ENCODE measurements around the gene RBM47. TPM values are rescaled to one million over a fixed set of nuclear protein-coding genes. Genes with fewer than 3 reads are reported as not detected.

The RBM47 gene
- total and polyA plus RNA-seq, 2 experiments from 2014 or later: 35.6 to 139 TPM

GRCh38 chr4:40448875-40449274, 180.8 kb downstream of the RBM47 start:
- Histone ChIP-seq H3K4me2 (no peak overlapping the region), H3F3A (replicated peaks; ENCODE audit: low read depth) (no peaks in the 10 kb centered on the region), H3K27me3 (ENCODE audit: insufficient read depth) (no peaks in the 10 kb centered on the region), H3K4me1 (ENCODE audit: insufficient read depth) (peaks cover 21% of the 10 kb centered on the region), H2AFZ (no peak overlapping the region), H3K27ac (ENCODE audit: low read depth) (no peak overlapping the region; the same call in 1 of the 2 replicates), H3K79me2 (replicated peaks; ENCODE audit: insufficient read depth) (peaks cover 25% of the 10 kb centered on the region), H4K20me1 (replicated peaks; ENCODE audit: insufficient read depth) (peaks cover 3% of the 10 kb centered on the region; the same call in 1 of the 2 replicates), H3K4me3 (no peak overlapping the region), H3K9me2 (ENCODE audit: insufficient read depth) (no peaks in the 10 kb centered on the region), H3K36me3 (ENCODE audit: insufficient read depth) (0 out of 2 replicates have a peak, but pooled peaks cover 3% of the 10 kb centered on the region)
- no peak for DNase-seq (ENCODE audit: low spot score)
- Mint-ChIP-seq H3K27ac (peak overlapping the region; percentile 78), H3K36me3 (ENCODE audit: low read depth) (peaks cover 22% of the 10 kb centered on the region), H3K9me3 (no peaks in the 10 kb centered on the region; the same call in 2 of the 3 replicates), H3K4me3 (no peak overlapping the region), H3K27me3 (ENCODE audit: insufficient read depth, low read depth, poor library complexity) (peaks cover 5% of the 10 kb centered on the region), H3K4me1 (peaks cover 38% of the 10 kb centered on the region)
- TF ChIP-seq EZH2phosphoT487 (IDR thresholded peaks at IDR 0.05; ENCODE audit: unreplicated experiment) (no peak), NANOG (IDR thresholded peaks at IDR 0.05; ENCODE audit: borderline replicate concordance) (no peak), CTCF (conservative IDR thresholded peaks at IDR 0.05; ENCODE audit: low read depth in 2 of 2) (no peak), REST (IDR thresholded peaks at IDR 0.05; ENCODE audit: unreplicated experiment) (no peak), ZNF462 (CRISPR knock-in tag; IDR thresholded peaks at IDR 0.05) (no peak), STAT1 (IDR thresholded peaks at IDR 0.05; ENCODE audit: unreplicated experiment) (no peak), JUNB (IDR thresholded peaks at IDR 0.05; ENCODE audit: unreplicated experiment) (no peak), ZNF331 (CRISPR knock-in tag; IDR thresholded peaks at IDR 0.05; ENCODE audit: low read depth) (no peak)
- no peak for ATAC-seq

Data from GM23338 (cell line).